ENCODE data around the gene FSIP1.

Gene FSIP1

GRCh38 chr15:39736412-39737195, 46.0 kb downstream of the FSIP1 start:
- Histone ChIP-seq H3K79me2 (ENCODE audit: control insufficient read depth, low read length) (no peaks in the 10 kb centered on the region), H3K4me1 (ENCODE audit: control insufficient read depth, low read length) (no peaks in the 10 kb centered on the region), H3K4me2 (ENCODE audit: low read length) (no peak overlapping the region), H3K9me3 (ENCODE audit: control insufficient read depth, insufficient read depth, low read length) (no peaks in the 10 kb centered on the region), H3K36me3 (ENCODE audit: control insufficient read depth, low read length) (no peaks in the 10 kb centered on the region), H3K4me3 (ENCODE audit: low read length) (no peak overlapping the region), H3F3A (ENCODE audit: control insufficient read depth, insufficient read depth) (no peaks in the 10 kb centered on the region), H3K9me2 (replicated peaks; ENCODE audit: control insufficient read depth, low read length) (no peaks in the 10 kb centered on the region), H3K27ac (ENCODE audit: low read depth, low read length) (no peak overlapping the region), H4K20me1 (ENCODE audit: control insufficient read depth, insufficient read depth, low read depth, low read length) (no peaks in the 10 kb centered on the region), H3K27me3 (ENCODE audit: control insufficient read depth, low read length) (peaks cover 3% of the 10 kb centered on the region; the same call in 1 of the 2 replicates)
- no peak for TF ChIP-seq EZH2phosphoT487 (IDR thresholded peaks at IDR 0.05; ENCODE audit: borderline replicate concordance, low read length)
- TF ChIP-seq, protein P1, sequence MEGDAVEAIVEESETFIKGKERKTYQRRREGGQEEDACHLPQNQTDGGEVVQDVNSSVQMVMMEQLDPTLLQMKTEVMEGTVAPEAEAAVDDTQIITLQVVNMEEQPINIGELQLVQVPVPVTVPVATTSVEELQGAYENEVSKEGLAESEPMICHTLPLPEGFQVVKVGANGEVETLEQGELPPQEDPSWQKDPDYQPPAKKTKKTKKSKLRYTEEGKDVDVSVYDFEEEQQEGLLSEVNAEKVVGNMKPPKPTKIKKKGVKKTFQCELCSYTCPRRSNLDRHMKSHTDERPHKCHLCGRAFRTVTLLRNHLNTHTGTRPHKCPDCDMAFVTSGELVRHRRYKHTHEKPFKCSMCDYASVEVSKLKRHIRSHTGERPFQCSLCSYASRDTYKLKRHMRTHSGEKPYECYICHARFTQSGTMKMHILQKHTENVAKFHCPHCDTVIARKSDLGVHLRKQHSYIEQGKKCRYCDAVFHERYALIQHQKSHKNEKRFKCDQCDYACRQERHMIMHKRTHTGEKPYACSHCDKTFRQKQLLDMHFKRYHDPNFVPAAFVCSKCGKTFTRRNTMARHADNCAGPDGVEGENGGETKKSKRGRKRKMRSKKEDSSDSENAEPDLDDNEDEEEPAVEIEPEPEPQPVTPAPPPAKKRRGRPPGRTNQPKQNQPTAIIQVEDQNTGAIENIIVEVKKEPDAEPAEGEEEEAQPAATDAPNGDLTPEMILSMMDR (IDR thresholded peaks at IDR 0.05; ENCODE audit: low read depth, low read length, poor library complexity, severe bottlenecking): no peak

DNA sequence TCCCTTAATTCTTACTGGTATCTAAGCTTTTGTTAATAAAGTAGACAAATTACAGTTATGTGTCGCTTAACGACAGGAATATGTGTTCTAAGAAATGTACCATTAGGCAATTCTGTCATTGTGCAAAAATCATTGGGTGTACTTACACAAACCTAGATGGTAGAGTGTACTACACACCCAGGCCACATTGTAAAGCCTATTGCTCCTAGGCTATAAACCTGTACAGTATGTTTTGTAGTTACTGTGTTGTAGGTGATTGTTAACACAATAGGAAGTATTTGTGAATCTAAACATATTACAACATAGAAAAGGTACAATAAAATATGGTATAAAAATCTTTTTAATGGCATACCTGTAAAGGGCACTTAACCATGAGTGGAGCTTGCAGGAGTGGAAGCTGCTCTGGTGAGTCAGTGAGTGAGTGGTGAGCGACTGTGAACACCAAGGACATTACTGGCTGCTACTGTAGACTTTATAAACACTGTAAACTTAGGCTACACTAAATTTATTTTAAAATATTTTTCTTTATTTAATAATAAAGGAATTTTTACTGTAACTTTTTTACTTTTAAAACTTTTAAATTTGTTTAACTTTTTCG, 47.4 kb downstream of the FSIP1 start:
- no peak for TF ChIP-seq EZH2phosphoT487 (IDR thresholded peaks at IDR 0.05; ENCODE audit: borderline replicate concordance, low read length)
- TF ChIP-seq, protein P1 (IDR thresholded peaks at IDR 0.05; ENCODE audit: low read depth, low read length, poor library complexity, severe bottlenecking): no peak

DNA sequence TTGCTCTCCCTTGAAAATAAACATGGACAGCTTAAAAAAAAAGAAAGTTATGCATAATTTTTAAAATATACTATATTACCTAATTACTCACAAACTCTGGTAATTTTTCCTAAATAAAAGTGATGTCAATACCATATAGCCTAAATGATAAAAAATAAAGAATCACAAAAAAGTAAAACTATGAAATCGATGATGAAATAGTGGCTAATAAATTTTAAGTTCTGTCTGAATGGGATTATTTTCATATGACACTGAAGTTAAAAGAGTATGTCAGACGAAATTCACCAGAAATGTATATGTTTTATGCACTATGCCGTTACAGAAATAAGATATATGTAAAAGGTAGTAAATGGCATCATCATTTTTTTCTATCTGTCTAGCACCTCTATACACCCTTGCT, 51.4 kb downstream of the FSIP1 start:
- Histone ChIP-seq H3K9me2 (replicated peaks; ENCODE audit: control insufficient read depth, low read length) (no peaks in the 10 kb centered on the region), H3F3A (ENCODE audit: control insufficient read depth, insufficient read depth) (no peaks in the 10 kb centered on the region)
- TF ChIP-seq, protein P1 (IDR thresholded peaks at IDR 0.05; ENCODE audit: low read depth, low read length, poor library complexity, severe bottlenecking): no peak
- no peak for TF ChIP-seq EZH2phosphoT487 (IDR thresholded peaks at IDR 0.05; ENCODE audit: borderline replicate concordance, low read length)

More for the DNA sequence above, 47.4 kb downstream of the FSIP1 start:
- Histone ChIP-seq H4K20me1 (ENCODE audit: control insufficient read depth, insufficient read depth, low read depth, low read length) (no peaks in the 10 kb centered on the region), H3K4me3 (ENCODE audit: low read length) (no peak overlapping the region), H3K4me2 (ENCODE audit: low read length) (no peak overlapping the region), H3K36me3 (ENCODE audit: control insufficient read depth, low read length) (no peaks in the 10 kb centered on the region), H3F3A (ENCODE audit: control insufficient read depth, insufficient read depth) (no peaks in the 10 kb centered on the region), H3K9me3 (ENCODE audit: control insufficient read depth, insufficient read depth, low read length) (no peaks in the 10 kb centered on the region), H3K4me1 (ENCODE audit: control insufficient read depth, low read length) (no peaks in the 10 kb centered on the region), H3K9me2 (replicated peaks; ENCODE audit: control insufficient read depth, low read length) (no peaks in the 10 kb centered on the region), H3K27me3 (ENCODE audit: control insufficient read depth, low read length) (peaks cover 2% of the 10 kb centered on the region; the same call in 1 of the 2 replicates), H3K79me2 (ENCODE audit: control insufficient read depth, low read length) (no peaks in the 10 kb centered on the region), H3K27ac (ENCODE audit: low read depth, low read length) (no peak overlapping the region)

More for the DNA sequence above, 51.4 kb downstream of the FSIP1 start:
- no peaks in the 10 kb centered on the region for H3K4me1 ChIP-seq (ENCODE audit: control insufficient read depth, low read length)
- H3K4me2 ChIP-seq (ENCODE audit: low read length): no peak overlapping the region
- peaks cover 6% of the 10 kb centered on the region for H3K27me3 ChIP-seq (ENCODE audit: control insufficient read depth, low read length)
- H3K9me3 ChIP-seq (ENCODE audit: control insufficient read depth, insufficient read depth, low read length): no peaks in the 10 kb centered on the region
- H3K79me2 ChIP-seq (ENCODE audit: control insufficient read depth, low read length): no peaks in the 10 kb centered on the region
- H4K20me1 ChIP-seq (ENCODE audit: control insufficient read depth, insufficient read depth, low read depth, low read length): no peaks in the 10 kb centered on the region
- no peak overlapping the region for H3K27ac ChIP-seq (ENCODE audit: low read depth, low read length)
- H3K4me3 ChIP-seq (ENCODE audit: low read length): no peak overlapping the region
- no peaks in the 10 kb centered on the region for H3K36me3 ChIP-seq (ENCODE audit: control insufficient read depth, low read length)

Measured in DOHH2 (cell line).